Measurements from ENCODE around the gene MPC1. TPM values are rescaled to one million over a fixed set of nuclear protein-coding genes. Genes with fewer than 3 reads are reported as not detected.

Gene MPC1
- total and polyA plus RNA-seq, 5 donors from 2014 or later = 25.7 to 92.1 (median 76.6) TPM

GRCh38 chr6:166343150-166343487 is 39.6 kb downstream of the MPC1 start:
- H3K36me3 Mint-ChIP-seq = peaks cover under 1% of the 10 kb centered on the region
- H3K27me3 Mint-ChIP-seq = peaks cover 5% of the 10 kb centered on the region
- H3K27ac Mint-ChIP-seq = peak overlapping the region; percentile 79 to 94 (median 84)
- Histone ChIP-seq H3K36me3 (ENCODE audit: control insufficient read depth, insufficient read depth, low read length) (peaks cover 3% of the 10 kb centered on the region), H3K9me3 (ENCODE audit: control insufficient read depth in 2 of 2, low read length in 2 of 2) (no peaks in the 10 kb centered on the region), H3K4me1 (ENCODE audit: control insufficient read depth, insufficient read depth, low read length, poor library complexity, severe bottlenecking) (peaks cover 50% of the 10 kb centered on the region), H3K27ac (ENCODE audit: insufficient read depth, low read length, poor library complexity, severe bottlenecking) (peak overlapping the region; percentile 79), H3K4me3 (ENCODE audit: low read depth, low read length) (peak overlapping the region; percentile 94), H3K27me3 (ENCODE audit: control insufficient read depth, insufficient read depth, low read length) (no peaks in the 10 kb centered on the region)
- no peaks in the 10 kb centered on the region for H3K9me3 Mint-ChIP-seq
- ATAC-seq (ENCODE audit: low read depth in 2 of 2) = no peak
- DNase-seq = no peak
- H3K4me1 Mint-ChIP-seq = peaks cover 3 to 16% (median 10%) of the 10 kb centered on the region in 4 donors
- peak overlapping the region; percentile 91 to 97 (median 94) for H3K4me3 Mint-ChIP-seq

GRCh38 chr6:166342349-166343149 is 40.2 kb downstream of the MPC1 start, which contains the start of gene SFT2D1:
Gene SFT2D1, minus strand, starts transcription at chr6:166342545. Its CDS starts 64 bp downstream, at chr6:166342481.
- no peaks in the 10 kb centered on the region for H3K9me3 Mint-ChIP-seq
- H3K27me3 Mint-ChIP-seq = no peaks in the 10 kb centered on the region
- peak within 1 kb of the TSS; percentile 91 to 97 (median 94) for H3K4me3 Mint-ChIP-seq
- H3K36me3 Mint-ChIP-seq = peaks cover 5% of the 10 kb centered on the region
- peak within 1 kb of the TSS; percentile 84 to 94 (median 91) for H3K27ac Mint-ChIP-seq
- ATAC-seq (ENCODE audit: low read depth in 2 of 2) (peak; percentile 46 to 53), DNase-seq (peak; percentile 65 to 88 (median 65))
- Histone ChIP-seq H3K4me3 (ENCODE audit: low read depth, low read length) (peak within 1 kb of the TSS; percentile 94), H3K27ac (ENCODE audit: insufficient read depth, low read length, poor library complexity, severe bottlenecking) (peak within 1 kb of the TSS; percentile 79), H3K9me3 (ENCODE audit: control insufficient read depth in 2 of 2, low read length in 2 of 2) (no peaks in the 10 kb centered on the region), H3K4me1 (ENCODE audit: control insufficient read depth, insufficient read depth, low read length, poor library complexity, severe bottlenecking) (peaks cover 53% of the 10 kb centered on the region), H3K27me3 (ENCODE audit: control insufficient read depth, insufficient read depth, low read length) (no peaks in the 10 kb centered on the region), H3K36me3 (ENCODE audit: control insufficient read depth, insufficient read depth, low read length) (peaks cover 7% of the 10 kb centered on the region)
- peaks cover 8 to 16% (median 13%) of the 10 kb centered on the region in 4 donors for H3K4me1 Mint-ChIP-seq

- DNase-seq (no peak), ATAC-seq (ENCODE audit: low read depth in 2 of 2) (peak; percentile 38 to 39)
- H3K27me3 ChIP-seq (ENCODE audit: control insufficient read depth, insufficient read depth, low read length) = no peaks in the 10 kb centered on the region
- peak overlapping the region; percentile 91 to 97 (median 94) for H3K4me3 Mint-ChIP-seq
- no peaks in the 10 kb centered on the region for H3K9me3 ChIP-seq (ENCODE audit: control insufficient read depth in 2 of 2, low read length in 2 of 2)
- H3K9me3 Mint-ChIP-seq = no peaks in the 10 kb centered on the region
- peak overlapping the region; percentile 62 to 94 (median 84) for H3K27ac Mint-ChIP-seq
- peak overlapping the region; percentile 94 for H3K4me3 ChIP-seq (ENCODE audit: low read depth, low read length)
- peaks cover 12 to 16% (median 14%) of the 10 kb centered on the region in 4 donors for H3K4me1 Mint-ChIP-seq
- peaks cover 59% of the 10 kb centered on the region for H3K4me1 ChIP-seq (ENCODE audit: control insufficient read depth, insufficient read depth, low read length, poor library complexity, severe bottlenecking)
- peaks cover 12% of the 10 kb centered on the region for H3K36me3 ChIP-seq (ENCODE audit: control insufficient read depth, insufficient read depth, low read length)
- no peaks in the 10 kb centered on the region for H3K27me3 Mint-ChIP-seq
- H3K36me3 Mint-ChIP-seq = peaks cover 10% of the 10 kb centered on the region
- peak overlapping the region; percentile 79 for H3K27ac ChIP-seq (ENCODE audit: insufficient read depth, low read length, poor library complexity, severe bottlenecking)
Measured at GRCh38 chr6:166341977-166342348, 40.8 kb downstream of the MPC1 start.

GRCh38 chr6:166341464-166341863 is 41.3 kb downstream of the MPC1 start:
- H3K4me1 Mint-ChIP-seq = peaks cover 13 to 20% (median 14%) of the 10 kb centered on the region in 4 donors
- no peaks in the 10 kb centered on the region for H3K27me3 Mint-ChIP-seq
- peaks cover 16% of the 10 kb centered on the region for H3K36me3 ChIP-seq (ENCODE audit: control insufficient read depth, insufficient read depth, low read length)
- peaks cover 10% of the 10 kb centered on the region for H3K36me3 Mint-ChIP-seq
- peak overlapping the region; percentile 22 to 94 (median 84) for H3K27ac Mint-ChIP-seq
- peaks cover 64% of the 10 kb centered on the region for H3K4me1 ChIP-seq (ENCODE audit: control insufficient read depth, insufficient read depth, low read length, poor library complexity, severe bottlenecking)
- peak overlapping the region; percentile 91 to 97 (median 94) for H3K4me3 Mint-ChIP-seq
- DNase-seq (peak in 2 of 3 donors; percentile 42 to 73), ATAC-seq (ENCODE audit: low read depth in 2 of 2) (peak; percentile 43 to 56)
- no peaks in the 10 kb centered on the region for H3K9me3 ChIP-seq (ENCODE audit: control insufficient read depth in 2 of 2, low read length in 2 of 2)
- peak overlapping the region; percentile 94 for H3K4me3 ChIP-seq (ENCODE audit: low read depth, low read length)
- H3K27ac ChIP-seq (ENCODE audit: insufficient read depth, low read length, poor library complexity, severe bottlenecking) = peak overlapping the region; percentile 79
- no peaks in the 10 kb centered on the region for H3K27me3 ChIP-seq (ENCODE audit: control insufficient read depth, insufficient read depth, low read length)
- H3K9me3 Mint-ChIP-seq = no peaks in the 10 kb centered on the region

GRCh38 chr6:166338854-166339253 is 43.9 kb downstream of the MPC1 start:
- Mint-ChIP-seq H3K27ac (no peak overlapping the region), H3K4me1 (peaks cover 13 to 44% (median 28%) of the 10 kb centered on the region in 4 donors), H3K4me3 (no peak overlapping the region), H3K9me3 (no peaks in the 10 kb centered on the region), H3K36me3 (peaks cover 29% of the 10 kb centered on the region), H3K27me3 (no peaks in the 10 kb centered on the region)
- H3K9me3 ChIP-seq (ENCODE audit: control insufficient read depth in 2 of 2, low read length in 2 of 2) = no peaks in the 10 kb centered on the region
- H3K36me3 ChIP-seq (ENCODE audit: control insufficient read depth, insufficient read depth, low read length) = peaks cover 21% of the 10 kb centered on the region
- ATAC-seq (ENCODE audit: low read depth in 2 of 2) = no peak
- H3K27me3 ChIP-seq (ENCODE audit: control insufficient read depth, insufficient read depth, low read length) = no peaks in the 10 kb centered on the region
- no peak for DNase-seq
- peaks cover 82% of the 10 kb centered on the region for H3K4me1 ChIP-seq (ENCODE audit: control insufficient read depth, insufficient read depth, low read length, poor library complexity, severe bottlenecking)
- H3K27ac ChIP-seq (ENCODE audit: insufficient read depth, low read length, poor library complexity, severe bottlenecking) = no peak overlapping the region
- H3K4me3 ChIP-seq (ENCODE audit: low read depth, low read length) = peak overlapping the region; percentile 94

GRCh38 chr6:166336847-166337246 is 45.9 kb downstream of the MPC1 start:
- Histone ChIP-seq H3K9me3 (ENCODE audit: control insufficient read depth in 2 of 2, low read length in 2 of 2) (no peaks in the 10 kb centered on the region), H3K4me3 (ENCODE audit: low read depth, low read length) (no peak overlapping the region), H3K36me3 (ENCODE audit: control insufficient read depth, insufficient read depth, low read length) (peaks cover 27% of the 10 kb centered on the region), H3K27ac (ENCODE audit: insufficient read depth, low read length, poor library complexity, severe bottlenecking) (no peak overlapping the region), H3K27me3 (ENCODE audit: control insufficient read depth, insufficient read depth, low read length) (no peaks in the 10 kb centered on the region), H3K4me1 (ENCODE audit: control insufficient read depth, insufficient read depth, low read length, poor library complexity, severe bottlenecking) (peaks cover 88% of the 10 kb centered on the region)
- Mint-ChIP-seq H3K27me3 (no peaks in the 10 kb centered on the region), H3K4me3 (peak overlapping the region in 1 of 4 donors; percentile 9), H3K36me3 (peaks cover 34% of the 10 kb centered on the region), H3K9me3 (no peaks in the 10 kb centered on the region), H3K4me1 (peaks cover 6 to 51% (median 37%) of the 10 kb centered on the region in 4 donors), H3K27ac (peak overlapping the region in 2 of 3 donors; percentile 53 to 55)
- ATAC-seq (ENCODE audit: low read depth in 2 of 2) (no peak), DNase-seq (no peak)

GRCh38 chr6:166335378-166336302 is 47.1 kb downstream of the MPC1 start:
- Mint-ChIP-seq H3K27ac (peak overlapping the region in 2 of 3 donors; percentile 55 to 70), H3K4me1 (peaks cover 5 to 52% (median 39%) of the 10 kb centered on the region in 4 donors), H3K9me3 (no peaks in the 10 kb centered on the region), H3K4me3 (peak overlapping the region; percentile 5 to 55 (median 26)), H3K27me3 (no peaks in the 10 kb centered on the region), H3K36me3 (peaks cover 34% of the 10 kb centered on the region)
- Histone ChIP-seq H3K27ac (ENCODE audit: insufficient read depth, low read length, poor library complexity, severe bottlenecking) (no peak overlapping the region), H3K4me1 (ENCODE audit: control insufficient read depth, insufficient read depth, low read length, poor library complexity, severe bottlenecking) (peaks cover 85% of the 10 kb centered on the region), H3K9me3 (ENCODE audit: control insufficient read depth in 2 of 2, low read length in 2 of 2) (no peaks in the 10 kb centered on the region), H3K4me3 (ENCODE audit: low read depth, low read length) (no peak overlapping the region), H3K27me3 (ENCODE audit: control insufficient read depth, insufficient read depth, low read length) (no peaks in the 10 kb centered on the region), H3K36me3 (ENCODE audit: control insufficient read depth, insufficient read depth, low read length) (peaks cover 29% of the 10 kb centered on the region)
- DNase-seq = no peak
- no peak for ATAC-seq (ENCODE audit: low read depth in 2 of 2)
